MM.1S (cell line): ENCODE data around the gene ST6GALNAC6.

Experiments
- CTCF ChIP-seq: fragments of 300-600 bp; sonication (generic); IDR thresholded peaks from 2 replicates; pipeline ENCODE4 v1.5.1; 2016; ENCODE audit warnings: antibody characterized with exemption, low read length, mixed read lengths
- EZH2phosphoT487 ChIP-seq: fragments of 300-600 bp; sonication (generic); IDR thresholded peaks from 2 replicates; pipeline ENCODE4 v1.6.1; 2018; ENCODE audit warnings: antibody characterized with exemption, low read length

GRCh38 chr9:127871531-127871930, 27.9 kb downstream of the ST6GALNAC6 start:
- TF ChIP-seq EZH2phosphoT487 (no peak), CTCF (no peak)
